B cell (primary cell): ENCODE data around the gene HEPN1. TPM values are rescaled to one million over a fixed set of nuclear protein-coding genes. Genes with fewer than 3 reads are reported as not detected.

Experiments
- ATAC-seq: fragments of 200-7000 bp; cut with Tn5 transposase; one replicate; pipeline ENCODE4 v1.10.0; 2021; ENCODE audit warnings: low read depth, mild to moderate bottlenecking, moderate number of reproducible peaks, moderate library complexity
- CTCF ChIA-PET: fragments of 350-600 bp; sonication (Branson Sonifier 250); formaldehyde crosslinking; loops from one replicate; lab custom pipeline; 2021; ENCODE audit warnings: antibody characterized with exemption, inconsistent platforms; lab: Charles Lee
- POLR2A ChIA-PET: fragments of 350-600 bp; sonication (Branson Sonifier 250); formaldehyde crosslinking; loops from one replicate; lab custom pipeline; 2021; ENCODE audit warnings: antibody characterized with exemption; lab: Charles Lee
- DNase-seq: peaks from one replicate; pipeline ENCODE4 v3.0.0; 2013
- H2AFZ ChIP-seq: 2 replicates; pipeline ENCODE4 v1.6.1; 2012; ENCODE audit warnings: mild to moderate bottlenecking, low read depth, low read length; ENCODE audit not compliant: insufficient read depth, poor library complexity, severe bottlenecking
- H3K27ac ChIP-seq, 2 donors: 1 replicate in 1 of 2; 2 replicates in 1 of 2; pipeline ENCODE4 v1.5.1; 2012 to 2013; ENCODE audit warnings: low read length in 2 of 2, mild to moderate bottlenecking in 2 of 2, moderate library complexity in 1 of 2
- H3K27me3 ChIP-seq, 4 experiments: fragments of 200-600 bp in 1 of 4; sonication (generic) in 1 of 4; replicated peaks in 1 of 4; 1 replicate in 2 of 4; 2 replicates in 2 of 4; pipeline versions ENCODE4 v1.6.1 to v1.7.0; 2013 to 2016; ENCODE audit warnings: low read length in 3 of 4, mild to moderate bottlenecking in 2 of 4, mixed read lengths in 1 of 4, moderate library complexity in 1 of 4; ENCODE audit not compliant: insufficient read depth in 4 of 4, control insufficient read depth in 3 of 4; ENCODE audit errors: control extremely low read depth in 1 of 4
- H3K36me3 ChIP-seq, 2 experiments: replicated peaks in 1 of 2; 1 replicate in 1 of 2; 2 replicates in 1 of 2; pipeline versions ENCODE4 v1.6.1 to v1.7.1; 2013; ENCODE audit warnings: low read length in 1 of 2; ENCODE audit not compliant: insufficient read depth in 2 of 2, control insufficient read depth in 1 of 2; ENCODE audit errors: control extremely low read depth in 1 of 2, extremely low read depth in 1 of 2
- H3K4me1 ChIP-seq, 2 donors: fragments of 200-600 bp in 1 of 2; sonication (generic) in 1 of 2; 1 replicate in 1 of 2; 2 replicates in 1 of 2; pipeline versions ENCODE4 v1.5.1 to v1.6.1; 2013 to 2017; ENCODE audit warnings: low read length in 2 of 2; ENCODE audit not compliant: control insufficient read depth in 2 of 2, insufficient read depth in 2 of 2
- H3K4me2 ChIP-seq: replicated peaks from 2 replicates; pipeline ENCODE3; 2012; ENCODE audit warnings: mild to moderate bottlenecking, low read depth, low read length; ENCODE audit not compliant: poor library complexity, severe bottlenecking
- H3K4me3 ChIP-seq, 5 experiments: fragments of 200-600 bp in 1 of 5; sonication (generic) in 1 of 5; 1 replicate in 3 of 5; 2 replicates in 2 of 5; pipeline versions ENCODE4 v1.5.1 to v1.7.0; 2011 to 2016; ENCODE audit warnings: low read length in 4 of 5, mild to moderate bottlenecking in 4 of 5, low read depth in 2 of 5, control low read depth in 1 of 5, moderate library complexity in 1 of 5; ENCODE audit not compliant: insufficient read depth in 1 of 5; ENCODE audit errors: control extremely low read depth in 1 of 5, extremely low read depth in 1 of 5
- H3K79me2 ChIP-seq: fragments of 200-600 bp; sonication (generic); one replicate; pipeline ENCODE4 v1.6.0; 2016; ENCODE audit warnings: low read length; ENCODE audit not compliant: control insufficient read depth, insufficient read depth
- H3K9ac ChIP-seq: fragments of 200-600 bp; sonication (generic); 2 replicates; pipeline ENCODE4 v1.6.1; 2017; ENCODE audit warnings: mild to moderate bottlenecking, low read length, moderate library complexity
- H3K9me3 ChIP-seq, 3 donors: one replicate each; pipeline versions ENCODE4 v1.6.1 to v1.7.1; 2013; ENCODE audit warnings: low read length in 2 of 3; ENCODE audit not compliant: control insufficient read depth in 2 of 3, insufficient read depth in 1 of 3; ENCODE audit errors: control extremely low read depth in 1 of 3
- H4K20me1 ChIP-seq: 2 replicates; pipeline ENCODE4 v1.6.0; 2012; ENCODE audit warnings: mild to moderate bottlenecking, low read length; ENCODE audit not compliant: insufficient read depth, control insufficient read depth, poor library complexity, severe bottlenecking
- H3K27ac Mint-ChIP-seq: one replicate; pipeline ENCODE4 v1.8.0; 2021; ENCODE audit warnings: mixed read lengths
- H3K27me3 Mint-ChIP-seq: one replicate; pipeline ENCODE4 v1.8.0; 2021; ENCODE audit warnings: mixed read lengths
- H3K4me1 Mint-ChIP-seq: one replicate; pipeline ENCODE4 v1.8.0; 2021; ENCODE audit warnings: mixed read lengths
- H3K4me3 Mint-ChIP-seq: one replicate; pipeline ENCODE4 v1.8.0; 2021; ENCODE audit warnings: mixed read lengths
- H3K9me3 Mint-ChIP-seq: one replicate; pipeline ENCODE4 v1.8.0; 2022; ENCODE audit warnings: mixed read lengths; ENCODE audit not compliant: insufficient read depth
- EZH2 ChIP-seq: IDR thresholded peaks from 2 replicates; pipeline ENCODE4 v1.6.1; 2012; ENCODE audit warnings: borderline replicate concordance, low read depth, mild to moderate bottlenecking, moderate library complexity, low read length; ENCODE audit not compliant: insufficient read depth, poor library complexity, severe bottlenecking
- WGBS: methylation state at CpG from one replicate; pipeline ENCODE4 v1.1.5; 2013; ENCODE audit warnings: missing lambda C conversion rate; ENCODE audit not compliant: insufficient coverage; 5-methylcytosine and 5-hydroxymethylcytosine counted together
- intact Hi-C: fragments of 100-400 bp; cut with micrococcal nuclease; formaldehyde crosslinking; loops from one replicate; pipeline ENCODE4 v1.10.0; 2022
- polyA plus RNA-seq: library from polyadenylated mRNA; depleted of rRNA; stranded (reverse); fragments of >200 nt; gene quantifications from 2 replicates; pipeline ENCODE4 v1.2.3, GENCODE V29; 2012
- total RNA-seq, 2 donors: library from RNA; stranded (reverse); fragments of 120-200 nt in 1 of 2; gene quantifications; 1 replicate in 1 of 2; 2 replicates in 1 of 2; pipeline versions ENCODE4 v1.2.3 to v1.2.4, GENCODE V29; 2013 to 2022
- TF ChIP-seq, protein P1 (sequence below): fragments of 200-600 bp; IDR thresholded peaks from one replicate; pipeline ENCODE4 v1.8.0; 2022; ENCODE audit warnings: antibody characterized with exemption, mild to moderate bottlenecking

Gene HEPN1
- total and polyA plus RNA-seq, 2 donors (not counting 1 experiment from before 2014, with no cell fraction given): not detected

GRCh38 chr11:124876818-124877630, 42.0 kb upstream of the HEPN1 start:
- CTCF ChIA-PET: interaction anchor here (0.6 to 1.3 kb wide), 18 partner anchors 8 to 265 kb away, joined by 3 to 15 read pairs (median 4); partner anchors contain the start of genes CCDC15 and ROBO3
- H3K9ac ChIP-seq: peak overlapping the region; percentile 80

More at GRCh38 chr11:124876818-124877630, 42.0 kb upstream of the HEPN1 start:
- TF ChIP-seq, protein P1, sequence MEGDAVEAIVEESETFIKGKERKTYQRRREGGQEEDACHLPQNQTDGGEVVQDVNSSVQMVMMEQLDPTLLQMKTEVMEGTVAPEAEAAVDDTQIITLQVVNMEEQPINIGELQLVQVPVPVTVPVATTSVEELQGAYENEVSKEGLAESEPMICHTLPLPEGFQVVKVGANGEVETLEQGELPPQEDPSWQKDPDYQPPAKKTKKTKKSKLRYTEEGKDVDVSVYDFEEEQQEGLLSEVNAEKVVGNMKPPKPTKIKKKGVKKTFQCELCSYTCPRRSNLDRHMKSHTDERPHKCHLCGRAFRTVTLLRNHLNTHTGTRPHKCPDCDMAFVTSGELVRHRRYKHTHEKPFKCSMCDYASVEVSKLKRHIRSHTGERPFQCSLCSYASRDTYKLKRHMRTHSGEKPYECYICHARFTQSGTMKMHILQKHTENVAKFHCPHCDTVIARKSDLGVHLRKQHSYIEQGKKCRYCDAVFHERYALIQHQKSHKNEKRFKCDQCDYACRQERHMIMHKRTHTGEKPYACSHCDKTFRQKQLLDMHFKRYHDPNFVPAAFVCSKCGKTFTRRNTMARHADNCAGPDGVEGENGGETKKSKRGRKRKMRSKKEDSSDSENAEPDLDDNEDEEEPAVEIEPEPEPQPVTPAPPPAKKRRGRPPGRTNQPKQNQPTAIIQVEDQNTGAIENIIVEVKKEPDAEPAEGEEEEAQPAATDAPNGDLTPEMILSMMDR: no peak
- TF ChIP-seq EZH2: no peak
- ATAC-seq (no peak), DNase-seq (peak; percentile 18)
- peaks cover 19 to 22% of the 10 kb centered on the region in 2 donors for H3K4me1 ChIP-seq
- peaks cover 0 to 30% (median 0%) of the 10 kb centered on the region in 3 donors for H3K9me3 ChIP-seq
- no peaks in the 10 kb centered on the region for H3K79me2 ChIP-seq
- peak overlapping the region; percentile 90 for H2AFZ ChIP-seq
- peaks cover 0 to 65% (median 20%) of the 10 kb centered on the region in 4 experiments for H3K27me3 ChIP-seq
- Mint-ChIP-seq H3K4me1 (peaks cover 24% of the 10 kb centered on the region), H3K27ac (no peak overlapping the region), H3K27me3 (peaks cover 71% of the 10 kb centered on the region), H3K9me3 (no peaks in the 10 kb centered on the region), H3K4me3 (peak overlapping the region; percentile 90)
- H4K20me1 ChIP-seq: no peaks in the 10 kb centered on the region
- POLR2A ChIA-PET: interaction anchor here (0.8 to 1.2 kb wide), 2 partner anchors 49 to 76 kb away, joined by 4 to 8 read pairs; partner anchors contain the start of gene CCDC15
- H3K36me3 ChIP-seq: no peaks in the 10 kb centered on the region
- no peak overlapping the region for H3K27ac ChIP-seq
- intact Hi-C loops: loop anchor here (1.0 to 5.0 kb wide), 3 partner anchors 40 to 208 kb away; partner anchors contain the start of gene CCDC15
- peak overlapping the region in 4 of 5 experiments; percentile 50 to 77 (median 64) for H3K4me3 ChIP-seq
- H3K4me2 ChIP-seq: peak overlapping the region; percentile 98
- WGBS: 20% methylated on average over 29 of the region's 30 CpGs
